Stimulated activated CD4-positive, alpha-beta T cell treated with anti-CD3 and anti-CD28 coated beads, Interleukin-4, amount 100 ng/mL, for 4 hours (primary cell): ENCODE data around the gene FIG4.

ENCODE experiments used
- DNase-seq, 2 experiments: peaks; one replicate each; pipeline ENCODE4 v3.0.0-alpha.2; 2020

The FIG4 gene

DNA sequence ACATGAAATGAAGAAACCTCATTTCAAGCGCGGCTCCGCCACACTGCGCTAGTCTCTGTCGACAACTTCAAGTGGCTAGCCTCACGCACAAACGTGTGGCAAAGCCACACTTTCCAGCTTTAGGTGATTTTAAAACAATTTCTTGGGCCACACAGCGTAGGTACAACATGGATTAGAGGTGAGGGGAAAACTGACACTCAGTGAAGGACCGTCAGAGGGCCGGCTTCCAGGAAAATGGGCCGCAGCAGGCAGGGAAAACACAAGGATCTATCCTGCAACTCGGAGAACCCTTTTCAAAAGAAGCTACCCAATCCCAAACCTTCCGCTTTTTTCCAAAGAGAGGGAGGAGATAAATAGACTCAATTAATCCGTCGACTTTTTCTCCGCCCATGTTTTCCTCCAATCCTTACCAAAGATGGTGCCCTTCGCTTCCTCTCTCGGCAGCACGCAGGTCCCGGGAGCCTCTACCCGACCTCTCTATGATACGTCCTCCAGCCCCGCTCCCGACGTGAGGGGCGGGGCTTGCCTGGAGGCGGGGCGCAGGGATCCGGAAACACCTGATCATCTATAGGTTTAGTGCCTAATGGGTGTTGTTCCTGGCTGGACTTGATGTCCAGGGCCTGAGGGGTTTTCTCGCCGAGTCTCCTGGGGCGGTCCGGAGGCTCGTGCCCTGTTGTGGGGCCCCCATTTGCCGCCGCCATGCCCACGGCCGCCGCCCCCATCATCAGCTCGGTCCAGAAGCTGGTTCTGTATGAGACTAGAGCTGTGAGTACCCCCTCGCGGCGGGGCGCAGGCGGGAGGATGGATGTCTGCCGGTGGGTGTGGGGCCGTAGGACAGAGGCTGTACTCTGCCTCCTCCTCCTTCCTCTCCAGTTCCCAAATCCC, at the start of gene FIG4, which contains the start of gene AK9:
TSS of gene FIG4 (plus strand) at position 560 of the 885 bp plus-strand sequence. CDS start at position 700, 140 bp downstream.
TSS of gene AK9 (minus strand) at position 466 of the 885 bp plus-strand sequence. CDS start 15,457 bp downstream, outside the sequence.
- peak; percentile 89 to 90 for DNase-seq

DNA sequence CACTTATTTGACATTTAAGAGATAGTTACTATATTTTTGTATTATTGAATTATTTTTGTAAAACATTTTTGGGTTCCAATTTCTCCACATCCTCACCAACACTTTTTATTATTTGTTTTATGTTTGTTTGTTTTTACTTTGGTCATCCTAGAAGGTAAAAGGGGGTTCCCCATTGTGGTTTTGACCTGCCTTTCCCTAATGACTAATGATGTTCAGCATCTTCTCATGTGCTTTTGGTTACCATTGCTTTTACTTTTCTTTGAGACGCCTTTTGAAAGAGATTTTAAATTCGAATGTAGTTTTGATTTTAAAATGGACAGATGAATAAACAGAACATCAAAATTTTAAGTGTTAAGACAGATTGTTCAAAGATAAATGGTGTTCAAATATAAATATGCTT, 47.0 kb upstream of the FIG4 start:
- no peak for DNase-seq

DNA sequence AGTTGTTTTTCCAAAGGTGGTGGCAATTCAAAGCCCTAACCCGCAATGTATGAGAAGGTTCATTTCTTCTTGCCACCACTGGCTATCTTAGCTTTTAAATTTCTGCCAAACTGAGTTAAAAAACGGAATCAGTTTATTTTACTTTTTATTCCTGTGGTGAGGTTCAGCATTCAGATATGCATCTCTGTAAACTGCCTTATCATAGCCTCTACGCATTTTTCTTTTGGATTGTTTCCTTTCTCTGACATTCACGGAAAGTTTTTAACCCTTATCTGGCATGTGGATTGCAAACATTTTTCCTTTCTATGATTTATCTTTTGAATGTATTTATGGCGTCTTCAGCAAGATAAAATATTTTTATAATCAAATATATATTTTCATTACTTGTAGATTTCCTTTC, 37.8 kb upstream of the FIG4 start:
- no peak for DNase-seq

DNA sequence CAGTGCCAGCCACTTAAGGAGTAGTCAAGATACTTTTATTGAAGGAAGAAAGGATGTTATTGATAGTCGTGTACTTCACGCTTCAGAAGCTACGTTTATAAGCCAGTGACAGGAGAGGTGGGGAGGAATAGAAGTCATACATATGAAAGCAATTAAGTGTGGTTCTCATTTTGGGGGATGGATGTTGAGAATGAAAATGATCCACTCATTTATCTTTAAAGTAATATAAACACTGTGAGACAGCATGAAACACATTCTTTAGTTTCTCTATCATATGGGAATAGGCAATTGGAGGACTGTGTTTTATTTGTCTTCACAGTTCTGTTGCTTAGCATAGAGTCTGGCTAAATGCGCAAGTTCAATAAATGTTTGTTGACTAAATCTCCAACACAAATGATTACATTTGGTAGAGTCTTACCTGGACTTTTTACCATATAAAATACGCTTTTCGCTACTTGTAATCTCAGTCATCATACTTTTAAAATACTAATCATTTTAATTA, 35.3 kb upstream of the FIG4 start:
- DNase-seq = no peak

DNA sequence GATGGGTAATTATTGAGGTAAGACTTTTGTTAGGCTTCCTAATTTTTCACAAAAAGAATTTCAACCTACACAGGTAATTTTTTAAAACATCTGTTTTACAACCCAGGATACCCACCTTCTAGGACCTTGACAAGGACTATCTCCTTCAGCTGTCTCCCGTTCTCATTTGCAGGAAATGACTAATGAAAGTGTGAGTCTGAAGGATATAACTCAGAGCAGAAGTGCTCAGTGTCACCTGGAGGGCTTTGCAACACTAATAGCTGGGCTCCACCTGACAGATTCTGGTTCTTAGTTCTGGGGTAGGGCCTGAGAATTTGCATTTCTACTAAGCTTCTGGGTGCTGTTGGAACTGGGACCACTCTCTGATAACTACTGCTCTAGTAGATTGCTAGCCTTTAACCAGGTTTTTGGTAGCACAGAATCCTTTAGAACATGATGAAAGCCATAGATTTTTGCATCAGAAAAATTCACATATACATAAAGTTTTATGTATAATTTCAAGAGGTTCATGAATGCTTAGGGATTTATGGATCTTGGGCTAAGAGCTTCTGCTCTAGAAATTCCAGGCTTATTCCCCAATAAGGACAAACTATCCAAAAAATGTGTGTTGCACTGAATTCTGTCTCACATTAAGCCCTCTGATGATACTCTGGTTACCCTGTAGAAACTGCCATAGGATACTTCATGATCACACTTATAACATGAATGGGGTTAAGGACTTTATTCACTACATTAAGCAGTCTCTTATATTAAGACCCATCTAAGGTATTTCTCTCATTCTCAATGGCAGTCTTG, 30.4 kb upstream of the FIG4 start:
- DNase-seq = no peak

DNA sequence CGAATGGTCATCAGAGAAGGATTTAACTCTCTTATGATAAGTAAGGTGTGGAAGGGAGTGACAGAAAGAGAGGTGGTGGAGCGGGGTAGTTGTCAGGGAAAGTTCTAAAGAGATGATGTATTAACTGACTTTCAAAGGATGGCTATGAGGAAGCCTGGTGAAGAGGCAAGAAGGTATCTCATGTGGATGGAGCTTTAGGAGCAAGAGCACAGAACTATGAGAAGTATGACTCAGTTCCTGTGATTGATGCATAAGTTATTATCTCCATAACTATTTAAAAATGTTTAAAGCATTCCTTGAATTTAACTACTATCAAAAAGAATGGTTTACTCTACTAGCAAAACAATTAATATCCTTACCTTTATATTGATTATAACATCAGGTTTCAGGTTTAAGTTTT, 28.9 kb upstream of the FIG4 start:
- no peak for DNase-seq

DNA sequence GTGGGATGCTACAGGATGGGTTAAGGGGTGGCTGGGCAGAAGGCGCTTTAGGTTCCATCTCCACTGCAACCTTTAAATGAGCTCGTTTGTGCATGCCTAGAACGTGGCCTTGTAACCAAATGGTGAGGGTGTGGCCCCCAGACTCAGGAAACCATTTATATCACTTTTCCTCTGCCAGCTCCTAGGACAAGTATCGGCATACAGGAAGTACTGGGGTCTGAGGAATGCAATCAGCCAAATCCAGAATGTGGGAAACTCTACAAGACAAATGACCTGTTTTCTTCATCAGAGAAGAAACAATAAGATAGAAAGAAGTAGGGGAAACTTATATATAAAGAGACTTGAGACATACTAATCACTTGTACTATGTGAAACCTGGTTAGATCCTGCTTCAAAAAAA, 21.3 kb upstream of the FIG4 start:
- no peak for DNase-seq

DNA sequence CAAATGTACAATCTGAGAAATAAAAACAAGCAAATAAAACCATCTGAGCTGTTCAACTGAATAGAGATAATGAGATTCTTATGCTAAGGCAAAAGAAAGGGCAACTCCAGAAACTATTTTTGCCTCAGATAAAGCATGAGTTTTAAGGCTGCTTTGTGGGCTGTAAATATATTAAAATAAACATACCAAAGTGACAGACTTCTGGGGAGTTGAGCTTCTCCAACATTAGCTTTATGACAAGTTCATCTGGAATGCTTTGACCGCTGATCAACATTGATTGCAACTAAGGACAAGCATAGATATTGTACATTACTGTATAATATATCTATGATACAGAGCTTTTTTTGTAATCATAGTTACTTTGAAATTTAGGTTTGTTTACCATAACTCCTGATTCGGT, 19.4 kb upstream of the FIG4 start:
- DNase-seq = no peak

DNA sequence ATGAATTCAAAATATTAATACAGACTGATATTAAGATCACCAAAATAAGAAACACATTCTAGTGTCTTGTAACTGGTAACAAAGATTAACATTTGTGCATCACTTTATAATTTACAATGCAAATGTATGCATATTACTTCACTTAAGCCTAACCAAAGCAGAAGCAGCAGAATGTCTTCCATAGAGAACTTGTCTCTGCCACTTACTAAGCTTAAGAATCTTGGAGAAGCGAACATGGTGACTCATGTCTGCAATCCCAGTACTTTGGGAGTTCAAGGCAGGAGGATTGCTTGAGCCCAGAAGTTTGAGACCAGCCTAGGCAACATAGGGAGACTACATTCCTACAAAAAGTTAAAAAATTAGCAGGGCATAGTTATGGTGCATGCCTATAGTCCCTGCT, 18.9 kb upstream of the FIG4 start:
- no peak for DNase-seq

DNA sequence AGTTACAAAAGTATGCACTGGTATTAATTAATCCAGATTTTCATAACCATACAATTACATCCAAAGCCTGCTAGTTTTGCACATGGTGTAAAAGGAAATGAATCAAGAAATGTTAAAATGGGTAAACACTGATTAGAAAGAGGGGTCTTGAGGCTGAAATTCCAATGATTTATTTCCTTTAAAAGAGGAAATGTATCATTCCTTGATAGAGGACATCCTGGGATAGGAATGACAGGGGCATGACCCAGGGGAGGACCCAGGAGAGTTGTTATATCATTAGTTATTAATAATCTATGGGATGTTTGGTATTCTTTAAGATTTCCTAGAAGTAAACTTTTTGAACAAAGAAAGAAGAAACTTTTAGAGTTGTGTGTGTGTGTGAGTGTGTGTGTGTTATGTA, 18.3 kb upstream of the FIG4 start:
- no peak for DNase-seq

DNA sequence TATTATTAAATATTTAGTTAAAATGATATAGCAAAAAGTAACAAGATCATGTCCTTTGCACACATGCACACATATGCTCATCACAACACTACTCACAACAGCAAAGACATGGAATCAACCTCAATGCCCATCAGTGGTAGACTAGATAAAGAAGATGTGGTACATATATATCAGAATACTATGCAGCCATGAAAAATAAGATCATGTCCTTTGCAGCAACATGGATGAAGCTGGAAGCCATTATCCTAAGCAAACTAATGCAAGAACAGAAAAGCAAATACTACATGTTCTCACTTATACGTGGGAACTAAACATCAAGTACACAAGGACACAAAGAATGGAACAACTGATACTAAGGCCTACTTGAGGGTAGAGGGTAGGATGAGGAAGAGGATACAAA, 14.4 kb upstream of the FIG4 start:
- DNase-seq = no peak

DNA sequence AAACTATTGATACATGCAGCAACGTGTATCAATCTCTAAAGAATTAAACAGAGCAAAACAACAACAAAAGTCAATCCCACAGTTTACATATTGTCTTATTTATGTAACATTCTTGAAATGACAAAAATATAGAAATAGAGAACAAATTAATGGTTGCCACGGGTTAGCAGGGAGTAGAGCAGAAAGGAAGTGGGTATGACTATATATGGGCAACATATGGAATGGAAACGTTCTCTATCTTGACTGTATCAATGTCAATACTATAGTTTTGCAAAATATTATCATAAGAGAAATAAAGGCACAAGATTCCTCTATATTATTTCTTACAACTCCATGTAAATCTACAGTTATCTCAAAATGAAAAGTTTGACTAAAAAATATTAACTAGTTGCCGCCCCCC, 12.9 kb upstream of the FIG4 start:
- no peak for DNase-seq

DNA sequence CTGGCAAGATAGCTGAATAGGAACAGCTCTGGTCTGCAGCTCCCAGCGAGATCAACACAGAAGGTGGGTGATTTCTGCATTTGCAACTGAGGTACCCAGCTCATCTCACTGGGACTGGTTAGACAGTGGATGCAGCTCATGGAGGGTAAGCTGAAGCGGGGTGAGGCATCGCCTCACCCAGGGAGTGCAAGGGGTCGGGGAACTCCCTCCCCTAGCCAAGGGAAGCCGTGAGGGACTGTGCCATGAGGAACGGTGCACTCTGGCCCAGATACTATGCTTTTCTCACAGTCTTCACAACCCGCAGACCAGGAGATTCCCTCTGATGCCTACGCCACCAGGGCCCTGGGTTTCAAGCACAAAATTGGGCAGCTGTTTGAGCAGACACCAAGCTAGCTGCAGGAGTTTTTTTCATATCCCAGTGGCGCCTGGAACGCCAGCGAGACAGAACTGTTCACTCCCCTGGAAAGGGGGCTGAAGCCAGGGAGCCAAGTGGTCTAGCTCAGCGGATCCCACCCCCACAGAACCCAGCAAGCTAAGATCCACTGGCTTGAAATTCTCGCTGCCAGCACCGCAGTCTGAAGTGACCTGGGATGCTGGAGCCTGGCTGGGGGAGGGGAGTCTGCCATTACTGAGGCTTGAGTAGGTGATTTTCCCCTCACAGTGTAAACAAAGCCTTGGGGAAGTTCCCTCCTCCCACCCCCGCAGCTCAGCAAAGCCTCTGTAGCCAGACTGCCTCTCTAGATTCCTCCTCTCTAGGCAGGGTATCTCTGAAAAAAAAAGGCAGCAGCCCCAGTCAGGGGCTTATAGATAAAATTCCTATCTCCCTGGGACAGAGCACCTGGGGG, 12.2 kb upstream of the FIG4 start:
- DNase-seq = peak in 1 of 2 experiments; percentile 3

DNA sequence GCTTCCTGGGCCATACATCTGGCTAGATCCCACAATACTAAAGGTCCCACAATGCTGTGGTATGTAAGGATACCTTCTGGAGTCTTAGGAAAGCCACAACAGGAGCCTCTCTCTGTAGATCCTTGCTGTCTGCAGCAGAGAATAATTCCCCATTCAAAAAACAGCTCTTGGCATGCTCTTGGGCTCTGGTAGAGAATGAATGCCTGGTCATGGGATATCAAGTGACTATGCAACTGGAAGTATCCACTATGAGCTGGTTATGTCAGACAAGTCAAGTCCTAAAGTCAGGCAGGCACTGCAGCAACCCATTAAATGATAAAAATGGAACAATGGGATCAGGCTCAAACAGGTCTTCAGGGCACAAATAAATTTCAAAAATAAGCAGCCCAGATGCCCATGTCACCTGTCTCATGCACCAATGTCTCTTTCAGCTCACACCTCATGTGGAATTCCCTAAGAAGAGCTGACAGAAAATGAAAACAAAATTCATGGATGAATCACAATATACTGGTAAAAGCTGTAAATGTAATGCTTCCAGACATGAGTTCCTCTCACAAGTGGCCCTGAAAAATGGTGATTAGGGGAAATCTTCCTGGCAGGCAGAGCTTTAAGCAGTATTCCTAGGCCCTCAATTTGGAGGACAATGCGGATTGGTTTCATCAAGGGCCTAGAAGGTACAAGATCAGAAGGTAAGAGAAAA, 4.4 kb upstream of the FIG4 start:
- no peak for DNase-seq

DNA sequence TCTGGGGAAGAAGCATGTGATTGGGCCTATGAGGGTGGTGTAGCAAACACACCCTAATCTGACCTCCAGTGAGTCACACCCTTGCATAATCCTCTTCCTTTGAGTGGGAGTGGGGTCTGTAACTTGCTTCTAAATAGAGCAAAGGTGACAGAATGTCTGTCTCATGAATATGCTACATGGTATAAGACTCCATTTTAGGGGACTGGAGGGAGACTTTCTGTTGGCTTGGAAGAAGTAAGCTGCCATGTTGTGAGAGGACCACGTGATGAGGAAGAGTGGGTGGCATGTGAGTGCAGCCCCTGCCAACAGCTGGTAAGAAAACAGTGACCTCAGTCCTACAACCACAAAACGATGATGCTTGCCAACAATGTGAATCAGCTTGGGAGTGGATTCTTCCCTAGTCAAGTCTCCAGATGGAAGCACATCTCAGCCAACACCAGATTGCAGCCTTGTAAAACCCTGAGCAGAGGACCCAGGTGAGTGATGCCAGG, 3.8 kb upstream of the FIG4 start:
- peak in 1 of 2 experiments; percentile 20 for DNase-seq

DNA sequence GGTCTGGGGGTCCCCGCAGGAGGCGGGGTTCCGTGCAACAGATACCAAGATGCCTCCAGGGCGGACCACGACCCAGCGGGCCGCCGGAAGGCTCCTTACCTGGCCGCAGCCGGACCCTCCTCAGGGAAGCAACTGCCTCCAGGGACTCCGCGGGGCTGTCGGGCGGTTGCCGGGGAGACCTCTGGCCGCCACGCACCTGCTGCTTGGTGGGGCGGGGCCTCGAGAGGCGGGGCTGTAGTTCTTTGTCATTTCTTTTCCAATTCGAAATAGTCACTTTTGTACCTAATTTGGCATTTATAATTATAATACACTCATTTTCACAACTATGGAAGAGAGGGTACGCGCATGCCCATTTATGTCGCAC, 741 bp upstream of the FIG4 start:
- DNase-seq = peak; percentile 56 to 67

DNA sequence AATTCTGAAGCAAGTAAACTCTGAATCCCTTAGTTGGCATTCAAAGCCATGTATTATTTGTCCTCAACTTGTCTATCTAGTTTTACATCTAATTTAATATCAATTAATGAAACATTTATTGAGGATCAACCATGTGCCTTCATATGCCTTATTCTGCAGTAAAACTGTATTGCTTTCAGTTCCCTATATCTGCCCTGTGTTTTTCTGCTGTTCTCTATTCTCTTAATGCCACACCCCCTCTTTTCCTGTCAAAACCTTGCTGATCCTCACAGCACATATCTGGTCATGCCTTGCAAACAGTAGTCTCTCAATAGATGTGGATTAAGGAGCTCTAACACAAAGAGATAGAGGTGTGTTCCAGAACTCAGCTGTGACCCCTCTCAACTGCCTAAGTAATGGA, 2.0 kb downstream of the FIG4 start:
- no peak for DNase-seq

DNA sequence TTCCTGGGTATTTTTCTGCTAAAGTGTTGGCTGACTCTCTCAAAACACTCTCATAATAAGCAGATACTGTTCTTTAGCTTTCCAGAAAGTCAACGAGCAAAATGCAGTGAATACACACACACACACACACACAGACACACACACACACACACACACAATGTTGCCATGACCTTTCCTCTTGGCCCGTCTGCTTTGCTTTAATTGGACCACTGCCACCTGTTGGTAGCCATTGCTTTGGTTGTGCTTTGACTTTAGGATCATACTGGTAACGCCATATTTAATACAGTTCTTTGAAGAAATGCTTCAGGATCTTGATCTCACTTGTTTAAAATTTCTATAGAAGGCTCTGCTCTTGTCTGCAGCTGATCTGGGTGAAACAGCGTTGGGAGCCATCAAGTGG, 4.4 kb downstream of the FIG4 start:
- DNase-seq = no peak

DNA sequence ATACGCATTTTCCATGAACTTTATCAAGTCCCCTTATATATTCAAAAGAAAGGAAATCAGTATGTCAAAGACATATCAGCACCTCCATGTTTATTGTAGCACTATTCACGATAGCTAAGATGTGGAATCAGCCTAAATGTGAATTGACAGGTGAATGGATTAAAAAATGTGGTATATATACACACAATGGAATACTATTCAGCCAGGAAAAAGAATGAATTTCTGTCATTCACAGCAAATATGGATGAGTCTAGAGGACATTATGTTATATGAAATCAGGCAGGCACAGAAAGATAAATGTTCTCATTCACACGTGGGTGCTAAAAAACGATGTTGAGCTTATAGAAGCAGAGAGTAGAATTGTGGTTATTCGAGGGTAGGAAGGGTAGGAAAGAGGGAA, 5.3 kb downstream of the FIG4 start:
- no peak for DNase-seq

DNA sequence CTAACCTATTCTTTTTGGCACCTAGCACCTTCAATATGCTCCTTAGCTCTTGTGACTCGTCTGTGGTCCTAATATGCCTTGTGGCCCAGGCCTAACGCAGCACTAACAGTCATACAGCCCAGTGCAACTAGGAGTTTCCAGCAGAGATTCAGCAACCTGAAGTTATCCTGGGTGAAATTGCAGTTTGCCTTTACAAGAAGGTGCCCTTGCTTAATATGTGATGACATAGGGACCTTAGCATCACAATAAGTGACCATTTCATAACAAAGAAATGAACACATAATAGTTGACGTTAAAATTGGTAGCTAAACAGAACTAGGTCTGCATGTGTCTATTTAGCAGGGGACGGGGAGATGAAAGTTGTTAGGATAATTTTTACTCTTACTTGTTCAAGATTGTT, 10.1 kb downstream of the FIG4 start:
- DNase-seq = no peak

DNA sequence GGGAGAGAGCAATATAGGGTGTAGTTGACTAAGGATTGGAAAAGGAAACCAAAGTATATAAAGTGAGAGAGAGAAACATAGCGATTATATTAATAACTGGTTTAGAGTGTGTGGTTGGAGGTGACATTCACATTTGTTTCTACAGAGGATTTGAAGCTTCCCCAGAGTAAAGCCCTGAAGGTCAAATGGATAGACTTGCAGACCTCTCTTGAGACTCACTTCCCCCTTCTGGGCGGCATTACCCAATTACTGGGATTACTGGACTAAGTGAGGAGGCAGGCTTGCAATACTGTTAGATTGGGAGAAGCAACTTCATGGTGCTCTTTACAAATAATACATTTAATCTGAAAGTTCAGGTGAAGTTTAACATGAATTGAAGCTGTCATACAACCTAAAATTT, 10.7 kb downstream of the FIG4 start:
- DNase-seq = no peak

DNA sequence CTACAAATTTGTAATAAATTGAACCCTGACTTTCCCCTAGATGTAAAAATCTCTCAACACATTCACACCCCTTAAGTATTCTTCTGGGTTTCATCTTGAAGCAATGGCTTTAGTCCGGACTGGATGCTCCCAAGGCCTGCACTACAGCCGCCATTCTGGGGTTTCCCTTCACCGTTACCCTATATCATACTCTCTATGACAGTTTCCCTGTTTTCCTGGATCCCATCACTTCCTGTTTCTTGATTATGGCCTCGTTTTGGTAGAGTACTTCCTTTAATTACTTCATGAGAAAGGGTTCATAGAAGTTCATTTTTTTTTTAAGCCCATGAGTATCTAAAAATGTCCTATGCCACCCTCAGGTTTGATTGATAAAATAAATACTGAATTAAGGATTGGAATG, 11.7 kb downstream of the FIG4 start:
- DNase-seq = no peak
